ENCODE data around the gene CEP170.

DNA sequence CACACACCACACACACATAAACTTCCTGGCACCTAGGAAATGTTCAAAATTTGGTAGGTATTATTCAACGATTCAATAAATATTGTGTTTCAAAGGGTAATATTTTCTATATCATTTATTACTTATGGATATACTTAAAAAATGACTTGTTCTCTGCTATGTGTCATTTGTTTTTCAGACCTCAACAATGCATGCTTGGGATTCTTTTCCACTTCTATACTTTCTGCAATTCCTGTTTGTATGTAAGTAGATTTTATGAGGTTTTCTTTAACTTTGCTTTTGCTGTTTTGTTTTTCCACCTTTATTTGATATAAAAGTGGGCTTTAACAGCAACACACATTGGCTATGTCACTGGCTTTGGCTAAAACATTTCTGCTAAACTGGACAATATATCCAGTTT lies 3.5 kb downstream of the CEP170 start:
- TF ChIP-seq, protein P1, sequence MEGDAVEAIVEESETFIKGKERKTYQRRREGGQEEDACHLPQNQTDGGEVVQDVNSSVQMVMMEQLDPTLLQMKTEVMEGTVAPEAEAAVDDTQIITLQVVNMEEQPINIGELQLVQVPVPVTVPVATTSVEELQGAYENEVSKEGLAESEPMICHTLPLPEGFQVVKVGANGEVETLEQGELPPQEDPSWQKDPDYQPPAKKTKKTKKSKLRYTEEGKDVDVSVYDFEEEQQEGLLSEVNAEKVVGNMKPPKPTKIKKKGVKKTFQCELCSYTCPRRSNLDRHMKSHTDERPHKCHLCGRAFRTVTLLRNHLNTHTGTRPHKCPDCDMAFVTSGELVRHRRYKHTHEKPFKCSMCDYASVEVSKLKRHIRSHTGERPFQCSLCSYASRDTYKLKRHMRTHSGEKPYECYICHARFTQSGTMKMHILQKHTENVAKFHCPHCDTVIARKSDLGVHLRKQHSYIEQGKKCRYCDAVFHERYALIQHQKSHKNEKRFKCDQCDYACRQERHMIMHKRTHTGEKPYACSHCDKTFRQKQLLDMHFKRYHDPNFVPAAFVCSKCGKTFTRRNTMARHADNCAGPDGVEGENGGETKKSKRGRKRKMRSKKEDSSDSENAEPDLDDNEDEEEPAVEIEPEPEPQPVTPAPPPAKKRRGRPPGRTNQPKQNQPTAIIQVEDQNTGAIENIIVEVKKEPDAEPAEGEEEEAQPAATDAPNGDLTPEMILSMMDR (IDR thresholded peaks at IDR 0.05 in 2 of 3, conservative IDR thresholded peaks at IDR 0.05 in 1 of 3; ENCODE audit: borderline replicate concordance in 1 of 3, insufficient read depth in 1 of 3, low read depth in 2 of 3, low read length in 2 of 3): no peak
- TF ChIP-seq EZH2 (IDR thresholded peaks at IDR 0.05) (no peak), POLR2A (IDR thresholded peaks at IDR 0.05; ENCODE audit: borderline replicate concordance, extremely low read depth, insufficient read depth, insufficient read length) (no peak), ZFX (IDR thresholded peaks at IDR 0.05) (no peak), CBX3 (IDR thresholded peaks at IDR 0.05; ENCODE audit: low read depth) (no peak), CEBPB (IDR thresholded peaks at IDR 0.05; ENCODE audit: low read depth) (no peak), POLR2AphosphoS5 (IDR thresholded peaks at IDR 0.05; ENCODE audit: low read depth, low read length) (no peak)
- TF ChIP-seq, protein P2, sequence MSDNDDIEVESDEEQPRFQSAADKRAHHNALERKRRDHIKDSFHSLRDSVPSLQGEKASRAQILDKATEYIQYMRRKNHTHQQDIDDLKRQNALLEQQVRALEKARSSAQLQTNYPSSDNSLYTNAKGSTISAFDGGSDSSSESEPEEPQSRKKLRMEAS (IDR thresholded peaks at IDR 0.05): no peak
